ENCODE results near the gene LCK. TPM values are rescaled to one million over a fixed set of nuclear protein-coding genes. Genes with fewer than 3 reads are reported as not detected.

Gene LCK
- total and polyA plus RNA-seq, 9 of the 15 experiments (the other 6 are each of a cell fraction or from before 2014, with no cell fraction given), result 0.04 to 0.47 (median 0.13) TPM; not detected in 6

- TF ChIP-seq ZNF318 (IDR thresholded peaks at IDR 0.05; ENCODE audit: borderline replicate concordance in 1 of 2, low read depth in 1 of 2), result no peak
- TF ChIP-seq ZNF224 (CRISPR knock-in tag; IDR thresholded peaks at IDR 0.05), result peak; percentile 87; the same call in 1 of the 2 replicates
- peak; percentile 93 for TF ChIP-seq ETV1 (tag; conservative IDR thresholded peaks at IDR 0.05; ENCODE audit: low read depth)
- TF ChIP-seq CREBBP (IDR thresholded peaks at IDR 0.05; ENCODE audit: low read depth, low read length), result no peak
- TF ChIP-seq ZBTB7A (IDR thresholded peaks at IDR 0.05; ENCODE audit: borderline replicate concordance, control insufficient read depth, low read depth, low read length), result peak; percentile 72
- TF ChIP-seq FOXP1 (CRISPR knock-in tag; IDR thresholded peaks at IDR 0.05), result 0 out of 2 replicates have a peak, but pooled peaks have one; percentile 12
- 0 out of 2 replicates have a peak, but pooled peaks have one; percentile 55 for TF ChIP-seq PKNOX1 (IDR thresholded peaks at IDR 0.05)
- peak; percentile 70 for TF ChIP-seq HCFC1 (IDR thresholded peaks at IDR 0.05; ENCODE audit: low read depth, low read length)
- no peak for TF ChIP-seq ZBTB26 (CRISPR knock-in tag; IDR thresholded peaks at IDR 0.05)
- no peak for TF ChIP-seq ARID3B (CRISPR knock-in tag; IDR thresholded peaks at IDR 0.05; ENCODE audit: borderline replicate concordance)
- peak; percentile 59; the same call in 1 of the 2 replicates for TF ChIP-seq L3MBTL2 (IDR thresholded peaks at IDR 0.05)
- peak; percentile 42; the same call in 1 of the 2 replicates for TF ChIP-seq BRD4 (IDR thresholded peaks at IDR 0.05)
- TF ChIP-seq MXD1 (CRISPR knock-in tag; IDR thresholded peaks at IDR 0.05; ENCODE audit: borderline replicate concordance, poor library complexity, severe bottlenecking), result peak; percentile 14
Measured at GRCh38 chr1:32221980-32222755, 28.9 kb upstream of the LCK start, which contains the start of the genes EIF3I and TMEM234 (continued).

Measured in K562 (cell line).